Measurements from ENCODE around the gene MRPS18A.

- TF ChIP-seq TAF1 (IDR thresholded peaks at IDR 0.05; ENCODE audit: low read depth, low read length) (no peak), POLR2A (IDR thresholded peaks at IDR 0.05; ENCODE audit: low read depth, low read length) (no peak)
Measured at GRCh38 chr6:43671801-43672690, 15.5 kb downstream of the MRPS18A start.

Measured in GM12891 (cell line).